HTR-8/SVneo (cell line): ENCODE measurements around the gene STAM.
"Not testable (repeated sequence)": the region's sequence is repeated elsewhere in the genome, so short reads cannot be mapped to it uniquely, and the experiment has no call there.

Experiments
- DNase-seq: peaks from one replicate; pipeline ENCODE4 v3.0.0; 2011; ENCODE audit warnings: low spot score, mixed read lengths; ENCODE audit not compliant: insufficient read length
- FAIRE-seq: peaks from 2 replicates; lab custom pipeline; 2011; peaks lifted over from hg19 to GRCh38; lab: Jason Lieb, UNC

STAM gene

GRCh38 chr10:17713758-17714157 lies 69.8 kb downstream of the STAM start:
- no peak for FAIRE-seq
- DNase-seq: no peak

- FAIRE-seq (no peak), DNase-seq (no peak)
These were observed 72.2 kb downstream of the STAM start for GRCh38 chr10:17716161-17716560.

GRCh38 chr10:17722317-17723014 lies 78.5 kb downstream of the STAM start:
- FAIRE-seq, DNase-seq: not testable (repeated sequence)

- no peak for FAIRE-seq
These were observed 81.8 kb downstream of the STAM start for GRCh38 chr10:17725703-17726102.

GRCh38 chr10:17729630-17730029 lies 85.7 kb downstream of the STAM start:
- no peak for FAIRE-seq
- DNase-seq: no peak

More at GRCh38 chr10:17725703-17726102, 81.8 kb downstream of the STAM start:
- DNase-seq: no peak

GRCh38 chr10:17730667-17731066 lies 86.7 kb downstream of the STAM start:
- FAIRE-seq (no peak), DNase-seq (no peak)

GRCh38 chr10:17731331-17732020 lies 87.5 kb downstream of the STAM start:
- DNase-seq (no peak), FAIRE-seq (no peak)

GRCh38 chr10:17733620-17734019 lies 89.7 kb downstream of the STAM start:
- DNase-seq (no peak), FAIRE-seq (no peak)

GRCh38 chr10:17734432-17735080 lies 90.6 kb downstream of the STAM start:
- DNase-seq (no peak), FAIRE-seq (no peak)

GRCh38 chr10:17735166-17735941 lies 91.4 kb downstream of the STAM start:
- no peak for DNase-seq
- no peak for FAIRE-seq

GRCh38 chr10:17736223-17736622 lies 92.3 kb downstream of the STAM start:
- no peak for DNase-seq
- FAIRE-seq: no peak

- DNase-seq (peak; percentile 46), FAIRE-seq (no peak)
These were observed 93.3 kb downstream of the STAM start for GRCh38 chr10:17737027-17737965.

GRCh38 chr10:17740668-17741067 lies 96.7 kb downstream of the STAM start:
- DNase-seq (no peak), FAIRE-seq (no peak)

GRCh38 chr10:17742918-17743317 lies 99.0 kb downstream of the STAM start:
- FAIRE-seq (no peak), DNase-seq (peak; percentile 32)

- FAIRE-seq: no peak
These were observed 99.5 kb downstream of the STAM start for GRCh38 chr10:17743437-17743836.

GRCh38 chr10:17744341-17744861 lies 100.5 kb downstream of the STAM start:
- FAIRE-seq (no peak), DNase-seq (no peak)

More at GRCh38 chr10:17743437-17743836, 99.5 kb downstream of the STAM start:
- no peak for DNase-seq

- FAIRE-seq: peak; percentile 33
These were observed 104.1 kb downstream of the STAM start for GRCh38 chr10:17747883-17748550.

GRCh38 chr10:17749890-17750289 lies 105.9 kb downstream of the STAM start:
- DNase-seq (no peak), FAIRE-seq (no peak)

More at GRCh38 chr10:17747883-17748550, 104.1 kb downstream of the STAM start:
- DNase-seq: no peak
